Left renal pelvis (tissue), 4 donors: Measurements from ENCODE around the gene TUBB4B. TPM values are rescaled to one million over a fixed set of nuclear protein-coding genes. Genes with fewer than 3 reads are reported as not detected.

ENCODE experiments used
- DNase-seq, 4 donors: peaks; one replicate each; pipeline ENCODE4 v3.0.0-alpha.2; 2013; ENCODE audit warnings: low read depth in 4 of 4, low spot score in 3 of 4
- polyA plus RNA-seq, 4 donors: library from polyadenylated mRNA; unstranded; fragments of 120-200 nt; gene quantifications; one replicate each; pipeline ENCODE4 v1.2.1, GENCODE V29; 2013; ENCODE audit not compliant: insufficient read length in 4 of 4

Gene TUBB4B
- polyA plus RNA-seq, 4 donors: 149 to 396 (median 315) TPM

DNA sequence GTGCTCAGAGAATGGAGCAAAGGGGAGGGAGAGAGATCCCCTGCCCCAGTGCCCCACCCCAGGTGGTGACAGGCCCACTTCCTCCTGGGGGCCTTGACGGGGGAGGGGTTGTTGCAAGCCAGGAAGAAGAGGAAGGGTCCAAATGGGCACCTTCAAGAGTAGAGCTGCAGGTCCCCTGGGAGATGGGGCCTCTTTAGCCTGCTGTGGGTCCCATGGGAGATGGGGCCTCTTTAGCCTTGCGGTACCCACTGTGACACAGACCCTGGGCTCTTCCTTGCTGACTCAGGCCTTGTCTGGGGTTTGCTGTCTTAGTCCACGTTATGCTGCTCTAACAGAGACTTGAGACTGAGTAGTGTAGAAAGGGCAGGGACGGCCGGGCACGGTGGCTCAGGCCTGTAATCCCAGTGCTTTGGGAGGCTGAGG, 26.9 kb downstream of the TUBB4B start:
- no peak for DNase-seq

DNA sequence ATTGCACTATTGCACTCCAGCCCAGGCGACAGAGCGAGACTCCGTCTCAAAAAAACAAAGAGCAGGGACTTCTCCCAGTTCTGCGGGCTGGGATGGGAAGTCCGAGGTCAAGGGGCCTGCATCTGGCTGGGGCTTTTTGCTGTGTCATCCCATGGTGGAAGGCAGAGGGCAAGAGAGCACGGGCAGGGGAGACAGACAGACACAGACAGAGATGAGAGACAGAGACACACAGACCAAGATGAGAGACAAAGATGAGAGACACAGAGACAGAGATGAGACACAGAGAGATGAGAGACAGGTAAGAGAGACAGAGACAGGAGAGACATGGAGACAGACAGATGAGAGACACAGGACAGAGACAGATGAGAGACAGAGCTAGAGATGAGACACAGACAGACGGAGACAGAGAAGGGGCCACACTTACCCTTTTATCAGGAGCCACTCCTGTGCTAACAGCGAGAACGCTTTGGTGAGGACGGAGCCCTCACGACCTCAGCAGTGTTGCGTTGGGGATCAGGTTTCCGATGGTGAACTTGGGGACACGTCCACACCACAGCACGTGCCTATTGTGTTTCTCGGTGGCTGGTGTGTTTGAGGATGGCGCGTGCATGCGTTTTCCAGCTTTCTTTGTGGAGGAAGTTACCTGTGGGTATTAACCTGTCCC, 27.6 kb downstream of the TUBB4B start:
- no peak for DNase-seq

DNA sequence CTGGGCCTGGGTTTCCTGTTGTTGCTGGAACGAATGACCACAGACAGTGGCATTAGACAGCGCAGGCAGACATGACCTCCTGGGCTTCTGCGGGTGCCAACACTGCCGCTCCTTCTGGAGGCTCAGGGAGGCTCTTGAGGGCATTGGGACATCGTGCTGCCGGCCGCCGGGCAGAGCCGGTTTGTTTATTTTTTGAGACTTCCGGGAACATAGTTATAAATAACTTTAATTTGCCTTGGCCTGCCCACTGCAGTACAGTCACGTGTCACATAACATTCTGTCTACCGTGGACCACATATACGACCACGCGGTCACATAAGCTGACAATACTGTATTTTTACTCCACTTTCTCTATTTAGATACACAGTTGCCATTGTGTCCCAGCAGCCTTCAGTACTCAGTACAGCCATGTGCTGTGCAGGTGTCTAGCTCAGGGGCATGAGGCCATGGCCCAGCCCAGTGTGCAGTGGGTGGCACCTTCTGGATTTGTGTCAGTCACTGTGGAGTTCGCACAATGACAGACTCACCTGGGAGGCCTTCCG, 28.2 kb downstream of the TUBB4B start:
- DNase-seq: no peak

DNA sequence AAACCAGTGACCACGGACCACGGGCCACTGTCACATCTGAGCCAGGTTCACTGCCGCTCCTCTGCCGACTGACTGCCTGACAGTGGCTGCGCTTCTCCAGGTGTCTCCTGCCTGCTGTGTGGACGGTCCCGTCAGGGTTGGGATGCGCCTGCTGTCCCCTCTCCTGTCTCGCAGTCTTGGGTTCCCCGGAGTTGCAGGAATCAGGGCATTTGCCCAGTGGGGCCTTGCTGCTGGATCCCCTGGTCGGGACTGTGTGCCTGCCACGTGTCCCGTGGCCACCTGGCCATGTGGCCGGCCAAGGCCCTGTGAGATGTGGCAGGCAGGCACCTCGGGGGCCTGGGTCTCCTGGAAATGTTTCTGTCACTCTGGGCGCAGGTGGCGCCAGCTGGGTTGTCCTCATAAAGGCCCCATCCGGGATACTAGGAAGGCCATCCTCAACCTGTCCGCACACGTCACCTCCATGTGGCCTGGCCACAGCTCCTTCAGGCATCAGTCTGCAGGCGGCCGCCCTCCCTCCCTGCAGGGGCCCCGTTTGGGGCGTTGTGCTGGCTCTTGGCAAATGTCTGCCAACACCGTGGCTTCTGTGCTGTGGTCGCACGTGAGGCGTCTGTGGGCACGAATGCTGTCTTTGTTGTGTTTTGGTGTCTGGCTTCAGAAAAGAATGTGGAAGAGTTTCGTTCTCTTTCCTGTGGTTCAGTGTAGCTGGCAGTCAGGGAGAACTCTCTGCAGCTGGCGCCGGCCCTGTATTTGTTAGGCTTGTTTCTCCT, 30.0 kb downstream of the TUBB4B start:
- no peak for DNase-seq

DNA sequence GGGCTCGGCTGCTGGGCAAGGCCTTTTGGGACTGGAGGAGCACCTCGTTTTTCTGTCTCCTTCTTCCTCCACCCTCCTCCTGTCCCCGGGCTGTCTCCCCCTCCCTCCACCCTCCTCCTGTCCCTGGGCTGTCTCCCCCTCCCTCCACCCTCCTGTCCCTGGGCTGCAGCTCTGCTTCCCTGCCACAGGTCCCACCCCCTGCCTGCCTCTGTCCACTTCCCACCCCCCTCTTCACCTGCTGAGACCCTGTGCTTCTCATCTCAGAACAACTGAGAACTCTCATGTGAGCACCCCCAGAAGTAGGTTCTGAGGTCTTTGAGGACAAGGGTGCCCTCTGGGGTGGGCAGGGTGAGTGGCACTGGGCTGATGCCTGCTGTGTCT, 30.6 kb downstream of the TUBB4B start:
- DNase-seq: no peak

DNA sequence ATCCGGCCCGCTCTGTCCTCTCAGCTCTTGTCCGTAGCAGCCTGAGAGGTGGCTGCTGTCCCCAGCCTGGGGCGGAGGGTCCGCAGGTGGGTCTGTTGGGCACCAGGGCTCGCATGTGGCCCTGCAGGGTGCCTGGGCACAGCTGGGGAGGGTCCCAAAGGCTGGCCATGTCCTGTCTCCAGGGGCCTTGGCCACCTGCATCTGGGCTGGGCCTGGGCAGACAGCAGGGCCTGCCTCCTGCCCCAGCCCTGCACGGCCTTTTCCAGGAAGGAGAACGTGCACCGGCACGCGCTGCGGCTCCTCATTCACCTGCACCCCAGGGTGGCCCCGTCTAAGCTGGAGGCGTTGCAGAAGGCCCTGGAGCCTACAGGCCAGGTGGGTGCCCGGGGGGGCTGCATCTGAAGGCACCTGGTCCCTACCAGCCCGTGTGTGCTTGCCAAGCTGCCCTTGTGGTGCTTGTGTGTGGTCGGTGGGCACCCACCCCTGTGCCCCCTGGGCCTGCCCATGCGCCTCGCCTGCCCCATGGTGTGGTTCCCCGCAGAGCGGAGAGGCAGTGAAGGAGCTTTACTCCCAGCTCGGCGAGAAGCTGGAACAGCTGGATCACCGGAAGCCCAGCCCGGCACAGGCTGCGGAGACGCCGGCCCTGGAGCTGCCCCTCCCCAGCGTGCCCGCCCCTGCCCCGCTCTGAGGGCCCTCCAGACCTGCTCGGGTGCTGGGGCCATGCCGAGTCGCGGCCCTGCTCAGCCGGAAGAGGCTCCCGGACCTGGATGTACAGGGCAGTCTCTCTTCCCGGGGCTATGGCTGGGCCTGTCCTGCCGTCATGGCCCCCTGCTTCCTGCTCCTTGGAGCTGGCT, 31.4 kb downstream of the TUBB4B start:
- DNase-seq: no peak

DNA sequence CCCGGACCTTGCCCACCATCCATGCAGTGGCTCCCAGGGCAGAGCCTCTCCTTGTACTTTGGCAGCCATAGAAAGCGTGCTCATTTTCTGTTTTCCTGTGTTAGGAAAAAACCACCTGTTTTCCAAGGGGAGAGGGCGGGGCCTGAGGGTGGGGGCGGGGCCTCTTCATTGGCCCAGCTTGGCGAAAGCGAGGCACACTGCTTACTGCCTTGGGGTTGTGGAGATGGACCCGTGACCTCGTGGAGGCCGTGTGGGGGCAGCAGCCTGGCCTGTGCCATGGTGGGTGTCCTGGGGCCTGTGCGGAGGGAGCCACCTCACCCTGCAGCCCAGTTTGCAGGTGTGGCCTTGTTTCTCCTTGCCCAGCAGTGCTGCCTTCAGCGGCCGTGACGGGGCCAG, 32.0 kb downstream of the TUBB4B start:
- no peak for DNase-seq

DNA sequence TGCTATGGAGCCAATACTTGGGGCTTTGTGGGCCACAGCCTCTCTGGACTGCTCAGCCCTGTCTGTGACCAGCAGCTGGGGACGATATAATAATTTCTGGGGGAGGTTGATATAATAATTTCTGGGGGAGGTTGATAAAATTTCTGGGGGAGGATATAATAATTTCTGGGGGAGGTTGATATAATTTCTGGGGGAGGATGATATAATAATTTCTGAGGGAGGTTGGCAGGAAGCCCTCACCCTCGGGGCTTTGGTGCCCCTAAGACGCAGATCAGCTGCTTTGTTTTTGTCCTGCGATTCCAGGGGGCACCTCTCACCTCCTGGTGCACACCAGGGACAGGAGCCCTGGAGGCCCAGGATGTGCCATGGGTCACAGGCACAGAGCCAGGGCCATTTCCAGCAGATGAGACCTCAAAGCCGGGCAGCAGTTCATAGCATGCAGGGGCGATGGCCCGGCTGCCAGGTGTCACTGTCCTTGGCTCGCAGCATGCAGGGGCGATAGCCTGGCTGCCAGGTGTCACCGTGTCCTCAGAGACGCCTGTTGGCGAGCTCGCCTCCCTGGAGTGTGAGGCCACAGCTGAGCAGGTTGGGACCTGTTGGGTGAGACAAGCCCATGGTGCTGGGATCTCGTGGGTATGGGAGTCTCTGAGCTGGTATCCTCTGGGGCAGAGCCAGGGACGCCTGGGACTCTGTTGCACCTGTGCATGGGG, 32.7 kb downstream of the TUBB4B start:
- no peak for DNase-seq

DNA sequence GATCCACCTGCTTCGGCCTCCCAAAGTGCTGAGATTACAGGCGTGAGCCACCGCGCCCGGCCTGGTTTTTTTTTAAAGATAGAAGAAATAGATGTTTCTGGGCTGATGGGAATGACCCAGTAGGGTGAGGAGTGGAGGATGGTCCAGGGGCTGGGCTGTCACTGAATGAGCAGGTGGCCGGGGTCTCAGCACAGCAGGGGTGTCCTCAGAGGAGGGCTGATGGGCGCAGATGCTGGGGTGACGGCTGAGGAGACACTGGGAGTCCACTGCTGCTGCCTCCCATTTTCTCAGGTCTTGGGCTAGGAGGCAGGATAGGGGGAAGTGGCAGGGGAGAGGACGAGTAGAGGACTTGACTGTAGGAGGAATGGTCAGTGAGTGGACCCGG, 34.1 kb downstream of the TUBB4B start:
- DNase-seq: no peak

DNA sequence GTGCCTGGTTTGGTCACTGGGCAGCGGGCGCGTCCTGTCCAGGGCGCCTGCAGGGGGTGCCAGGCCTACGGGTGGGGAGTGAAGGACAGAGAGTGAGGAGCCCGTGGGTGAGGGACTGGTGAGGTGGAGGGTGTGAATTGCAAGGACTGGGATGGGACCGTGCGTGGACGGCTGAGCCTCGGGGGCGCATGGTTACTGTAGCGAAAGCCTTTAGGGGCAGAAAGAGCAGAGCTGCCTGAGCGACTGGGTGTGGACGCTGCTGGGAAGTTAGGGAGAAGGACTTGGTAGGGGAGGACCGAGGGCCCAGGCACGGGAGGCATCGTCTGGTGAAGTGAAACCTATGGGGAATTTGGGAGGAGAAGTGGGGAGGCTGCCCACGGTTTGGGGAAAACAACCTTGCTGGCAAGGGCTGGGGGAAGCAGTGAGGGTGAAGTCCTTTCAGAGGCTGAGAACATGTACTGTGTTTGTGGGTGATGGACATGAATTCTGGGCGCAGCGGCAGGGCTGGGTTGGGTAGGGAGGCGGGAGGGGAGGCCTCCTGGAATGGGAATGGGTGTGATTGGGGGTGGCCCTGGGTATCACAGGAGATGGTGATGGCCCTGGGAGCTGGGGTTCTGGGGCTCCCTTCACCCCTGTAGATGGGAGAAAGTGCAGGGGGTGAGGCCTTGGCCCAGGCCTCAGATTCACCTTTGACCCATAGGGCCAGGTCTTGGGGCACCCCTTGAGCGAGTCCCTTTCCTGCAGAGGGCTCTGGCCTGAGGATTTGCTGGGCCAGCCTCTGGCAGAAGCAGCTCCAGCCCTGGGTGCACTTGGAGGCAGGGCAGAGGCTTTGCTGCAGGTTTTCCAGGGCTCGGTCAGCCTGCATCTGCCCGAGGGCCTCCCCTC, 34.7 kb downstream of the TUBB4B start:
- DNase-seq: no peak

DNA sequence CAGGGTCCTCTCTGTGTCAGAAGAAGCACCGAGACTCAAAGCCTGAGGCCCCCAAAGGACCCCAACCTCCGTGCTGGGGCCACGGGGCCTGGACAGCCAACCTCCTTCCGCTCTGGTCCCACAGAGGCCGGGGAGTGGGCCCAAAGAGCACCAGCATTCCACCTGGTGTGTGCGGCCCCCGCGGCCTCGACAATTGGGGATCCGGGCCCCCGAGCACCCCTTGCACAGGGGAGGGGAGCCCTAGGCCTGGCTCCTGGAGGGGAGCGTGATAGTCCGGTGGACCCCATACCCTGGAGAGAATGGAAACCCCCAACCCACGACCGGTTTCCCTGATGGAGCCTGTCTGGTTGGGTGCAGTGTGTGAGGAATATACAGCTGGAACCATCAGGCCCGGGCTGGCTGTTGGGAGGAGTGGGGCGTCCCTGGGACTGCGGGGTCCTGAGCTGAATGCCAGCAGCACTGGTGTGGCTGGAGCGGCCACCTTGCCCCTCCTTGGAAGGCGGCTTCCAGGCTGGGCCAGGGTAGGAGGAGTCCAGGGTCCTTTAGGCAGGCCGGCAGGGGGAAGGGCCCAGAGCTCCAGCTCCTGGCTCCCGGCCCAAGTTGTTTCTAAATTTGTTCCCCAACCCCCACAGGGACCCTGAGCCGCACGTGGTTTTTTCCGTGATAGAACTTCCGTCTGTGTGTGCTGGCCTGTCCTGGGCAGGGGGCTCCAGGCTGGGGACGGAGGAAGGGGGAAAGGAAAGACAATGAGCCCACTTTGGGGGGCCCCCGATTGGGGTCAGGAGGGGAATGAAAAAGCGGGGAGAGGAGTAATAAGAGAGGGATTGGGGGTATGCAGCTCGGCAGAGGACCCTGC, 35.6 kb downstream of the TUBB4B start:
- no peak for DNase-seq

DNA sequence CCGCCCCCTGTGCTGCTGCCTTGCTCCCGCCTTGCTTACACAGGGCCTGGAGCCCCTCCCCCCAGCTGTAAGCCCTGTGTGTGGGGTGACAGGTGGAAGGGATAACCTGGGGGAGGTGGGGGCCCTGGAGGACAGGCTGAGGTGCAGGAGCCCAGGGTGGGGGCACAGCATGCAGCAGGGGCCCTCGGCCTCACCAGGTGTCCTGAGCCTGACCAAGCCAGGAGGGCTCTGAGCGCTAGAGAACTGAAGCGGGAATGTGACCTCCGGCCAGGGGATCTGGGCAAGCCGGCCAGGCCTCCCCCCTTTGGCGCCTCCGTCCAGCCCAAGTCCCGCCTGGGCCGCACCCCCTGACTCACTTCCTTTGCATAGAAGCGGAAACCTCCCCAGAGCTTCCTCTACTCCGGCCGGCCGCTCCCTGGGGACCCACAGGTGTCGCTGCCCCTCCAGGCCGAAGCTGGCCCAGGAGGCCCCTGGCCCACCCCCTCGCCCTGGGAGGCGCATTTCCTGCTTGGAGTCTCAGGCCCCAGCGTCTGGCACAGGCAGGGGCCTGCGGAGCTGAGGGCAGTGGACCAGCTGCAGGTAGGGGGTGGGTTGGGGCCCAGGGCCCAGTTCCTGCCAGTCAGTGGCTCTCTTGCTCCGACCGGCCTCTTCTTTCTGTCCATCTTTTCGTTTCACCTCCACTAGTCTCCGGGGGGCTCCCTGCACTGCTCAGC, 36.4 kb downstream of the TUBB4B start, which contains the start of gene TOR4A:
TSS of gene TOR4A (plus strand) at position 398 of the 713 bp plus-strand sequence. CDS start 964 bp downstream, outside the sequence.
- DNase-seq: no peak

DNA sequence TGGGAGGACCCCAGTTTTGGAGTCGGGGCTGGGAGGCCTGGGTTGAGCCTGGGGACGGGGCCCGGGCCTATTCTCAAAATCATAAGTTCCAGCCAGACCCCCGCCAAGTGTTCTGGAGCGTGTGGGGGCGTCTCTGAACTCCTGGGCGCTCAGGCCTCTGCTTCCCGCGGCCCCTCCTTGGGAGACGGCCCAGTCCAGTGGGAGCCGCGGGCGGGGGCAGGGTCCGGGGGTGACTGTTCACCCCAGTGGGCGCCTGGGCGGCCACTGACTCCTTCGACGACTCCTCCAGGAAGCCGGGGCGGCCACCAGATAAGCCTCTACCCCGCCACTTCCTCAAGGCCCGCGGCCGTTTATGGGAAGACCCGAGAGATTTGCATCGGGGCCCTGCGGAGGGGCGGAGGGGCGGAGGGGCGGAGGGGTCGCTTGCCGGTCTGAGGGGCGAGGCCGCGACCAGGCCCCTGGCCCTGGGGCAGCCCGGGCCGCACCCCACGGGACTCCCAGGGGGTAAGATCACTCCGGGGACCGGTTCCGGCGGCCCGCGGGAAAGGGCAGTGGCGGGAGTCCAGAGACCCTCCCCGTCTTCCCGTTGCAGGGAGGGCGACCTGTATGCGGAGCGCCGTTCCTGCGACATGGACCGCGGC, 37.1 kb downstream of the TUBB4B start:
- no peak for DNase-seq

DNA sequence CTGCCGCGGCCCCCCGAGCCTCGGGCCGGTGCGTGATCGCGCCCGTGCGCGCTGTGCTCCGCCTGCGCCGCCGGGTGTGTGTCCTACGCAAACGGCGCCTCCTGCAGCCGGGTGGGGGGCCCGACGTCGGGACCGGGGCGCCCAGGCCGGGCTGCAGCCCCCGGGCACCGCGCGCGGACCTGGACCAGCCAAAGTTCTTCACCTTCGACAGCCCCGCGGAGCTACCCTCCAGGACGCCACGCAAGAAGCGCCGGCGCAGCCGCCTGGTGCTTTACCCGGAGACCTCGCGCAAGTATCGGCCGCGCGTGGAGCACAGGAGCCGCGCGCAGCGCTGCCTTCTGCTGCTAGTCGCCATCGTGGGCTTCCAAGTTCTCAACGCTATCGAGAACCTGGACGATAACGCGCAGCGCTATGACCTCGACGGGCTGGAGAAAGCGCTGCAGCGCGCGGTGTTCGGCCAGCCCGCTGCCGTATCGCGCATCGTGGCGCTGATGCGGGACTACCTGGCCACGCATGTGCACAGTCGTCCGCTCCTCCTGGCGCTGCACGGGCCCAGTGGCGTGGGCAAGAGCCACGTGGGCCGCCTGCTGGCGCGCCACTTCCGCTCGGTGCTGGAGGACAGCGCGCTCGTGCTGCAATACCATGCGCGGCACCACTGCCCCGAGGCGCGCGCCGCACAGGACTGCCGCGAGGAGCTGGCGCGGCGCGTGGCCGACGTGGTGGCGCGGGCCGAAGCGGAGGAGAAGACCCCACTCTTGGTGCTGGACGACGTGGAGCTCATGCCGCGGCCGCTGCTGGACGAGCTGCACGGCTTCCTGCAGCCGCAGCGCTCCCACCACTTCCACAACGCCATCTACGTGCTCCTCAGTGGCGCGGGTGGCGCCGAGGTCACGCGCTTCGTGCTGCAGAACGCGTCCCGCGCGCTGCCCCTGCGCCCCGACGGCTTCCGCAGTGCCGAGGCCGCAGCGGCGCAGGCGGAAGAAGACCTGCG, 37.9 kb downstream of the TUBB4B start:
- no peak for DNase-seq

DNA sequence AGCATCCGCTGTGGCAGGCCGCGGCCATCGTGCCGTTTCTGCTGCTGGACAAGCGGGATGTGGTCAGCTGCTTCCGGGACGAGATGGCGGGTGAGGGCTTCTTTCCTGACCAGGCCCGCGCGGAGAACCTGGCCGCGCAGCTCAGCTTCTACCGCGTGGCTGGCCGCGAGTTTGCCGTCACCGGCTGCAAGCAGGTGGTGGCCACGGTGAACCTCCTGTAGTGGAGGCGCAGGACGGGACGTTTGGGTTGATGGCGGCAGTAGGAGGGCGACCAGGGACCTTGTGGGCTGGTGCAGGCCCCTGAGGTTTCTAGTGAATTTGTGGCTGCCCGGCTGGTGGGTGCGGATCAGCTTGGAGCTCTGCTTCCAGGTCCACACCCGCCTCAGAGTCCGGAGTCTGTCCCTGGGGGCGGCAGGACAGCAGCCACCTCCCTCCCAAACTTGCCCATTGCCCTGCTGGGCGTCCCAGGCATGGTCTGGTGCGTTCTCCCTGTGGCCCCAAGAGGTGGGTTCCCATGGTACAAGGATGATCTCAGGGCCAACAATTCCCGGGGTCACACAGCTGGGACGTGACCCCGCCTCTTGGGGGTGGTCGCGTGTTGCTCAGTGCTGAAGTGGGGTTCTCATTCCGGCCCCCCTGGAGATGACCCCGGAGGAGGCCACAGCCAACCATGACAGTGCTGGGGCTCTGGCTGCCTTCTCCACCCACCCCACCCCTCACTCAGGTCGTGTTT, 38.8 kb downstream of the TUBB4B start:
- DNase-seq: no peak
